H54 (cell line): ENCODE results near the gene FRMD4A.
"Not testable (repeated sequence)": the region's sequence is repeated elsewhere in the genome, so short reads cannot be mapped to it uniquely, and the experiment has no call there.

Experiments
- DNase-seq: peaks from one replicate; pipeline ENCODE4 v3.0.0; 2011; ENCODE audit warnings: low spot score, mixed read lengths; ENCODE audit not compliant: insufficient read length
- FAIRE-seq: peaks from 3 replicates; lab custom pipeline; 2011; peaks lifted over from hg19 to GRCh38; lab: Jason Lieb, UNC
- POLR2A ChIP-seq: IDR thresholded peaks from 2 replicates; pipeline ENCODE4 v1.6.1; 2011; ENCODE audit warnings: low read depth, mild to moderate bottlenecking, low read length

The FRMD4A gene

DNA sequence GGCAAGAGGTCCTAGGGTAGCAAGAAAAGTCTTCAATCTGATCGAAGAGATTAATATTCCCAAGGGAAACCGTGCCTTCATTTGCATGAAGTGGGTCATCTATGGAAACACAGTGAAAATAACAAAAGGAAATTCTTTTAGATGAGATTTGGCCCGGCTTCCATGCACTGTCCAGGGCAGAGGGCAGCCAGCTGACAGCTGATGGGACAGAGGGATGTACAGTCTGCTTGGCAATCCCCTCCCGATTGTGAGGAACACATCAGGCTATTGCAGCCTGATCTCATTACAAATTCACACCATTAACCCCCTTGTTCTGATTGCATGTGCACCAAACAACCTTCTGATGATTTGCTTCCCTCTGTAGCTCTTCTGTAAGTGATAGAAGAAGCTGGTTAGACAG, 105.3 kb downstream of the FRMD4A start:
- FAIRE-seq: no peak
- TF ChIP-seq POLR2A: no peak
- DNase-seq: no peak

DNA sequence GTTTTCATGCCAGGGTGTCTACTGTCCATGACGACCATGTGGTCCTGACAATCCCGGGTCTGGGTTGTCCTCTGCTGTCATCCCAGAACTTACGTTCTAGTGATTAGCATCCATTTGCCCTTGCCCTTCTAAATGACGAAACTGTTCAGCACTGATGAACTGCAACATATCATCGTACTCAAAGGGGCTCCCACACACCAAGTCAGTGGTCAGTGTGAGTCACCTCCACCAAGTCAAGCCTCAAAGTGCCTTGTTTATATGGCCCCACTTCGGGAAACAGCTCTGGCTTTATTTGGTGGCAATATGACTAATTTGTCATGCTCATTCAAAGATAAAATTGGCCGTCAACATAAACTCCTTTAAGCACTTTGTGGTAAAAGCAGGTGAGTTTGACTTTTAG, 110.7 kb downstream of the FRMD4A start:
- FAIRE-seq (no peak), DNase-seq (no peak)
- TF ChIP-seq POLR2A: no peak

DNA sequence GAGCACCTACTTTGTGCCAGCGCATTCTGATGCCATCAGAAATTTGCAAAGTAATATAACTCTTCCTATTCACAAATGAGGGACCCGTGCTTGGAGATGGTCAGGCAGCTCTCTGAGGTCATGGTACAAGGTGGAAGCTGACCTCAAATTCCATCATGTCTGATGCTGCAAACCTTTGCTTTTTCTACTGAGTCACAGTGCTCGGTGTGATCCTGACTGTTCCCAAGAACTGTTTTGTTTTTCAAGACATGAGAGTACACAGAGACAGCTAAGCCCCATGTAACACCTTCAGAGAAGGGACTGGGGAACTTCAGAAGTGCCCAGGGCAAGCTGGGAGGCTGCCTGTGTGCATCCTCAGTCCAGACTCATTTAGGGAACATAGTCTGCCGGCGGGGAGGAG, 111.3 kb downstream of the FRMD4A start:
- TF ChIP-seq POLR2A: no peak
- FAIRE-seq (no peak), DNase-seq (no peak)

DNA sequence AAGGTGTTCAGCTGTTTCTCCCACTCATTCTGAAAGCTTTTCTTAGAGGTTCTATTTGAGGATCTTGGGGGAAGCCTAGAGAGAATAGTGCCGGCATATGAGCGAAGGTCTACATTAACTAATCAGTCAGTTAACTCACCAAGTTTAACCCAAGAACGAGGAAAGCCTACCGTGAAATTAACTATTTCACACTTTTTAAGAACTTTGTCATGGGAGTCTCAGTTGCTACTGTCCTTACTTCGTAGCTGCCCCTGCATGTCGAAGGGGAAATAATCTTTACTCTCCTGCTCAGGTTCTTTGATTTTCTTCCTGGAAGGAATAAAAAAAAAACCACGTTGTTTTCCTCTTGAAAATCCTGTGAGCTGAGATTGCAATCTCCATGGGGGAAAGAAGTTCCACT, 115.1 kb downstream of the FRMD4A start:
- DNase-seq (no peak), FAIRE-seq (no peak)
- TF ChIP-seq POLR2A: no peak

DNA sequence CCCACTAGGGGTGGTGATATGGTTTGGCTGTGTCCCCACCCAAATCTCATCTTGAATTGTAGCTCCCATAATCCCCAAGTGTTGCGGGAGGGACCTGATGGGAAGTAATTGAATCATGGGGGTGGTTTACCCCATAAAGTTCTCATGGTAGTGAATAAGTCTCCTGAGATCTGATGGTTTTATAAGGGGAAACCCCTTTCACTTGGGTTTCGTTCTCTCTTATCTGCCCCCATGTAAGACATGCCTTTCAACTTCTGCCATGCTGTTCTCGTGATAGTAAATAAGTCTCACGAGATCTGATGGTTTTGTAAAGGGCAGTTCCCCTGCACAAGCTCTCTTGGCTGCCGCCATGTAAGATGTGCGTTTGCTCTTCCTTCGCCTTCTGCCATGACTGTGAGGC, 117.0 kb downstream of the FRMD4A start:
- FAIRE-seq, DNase-seq: not testable (repeated sequence)

DNA sequence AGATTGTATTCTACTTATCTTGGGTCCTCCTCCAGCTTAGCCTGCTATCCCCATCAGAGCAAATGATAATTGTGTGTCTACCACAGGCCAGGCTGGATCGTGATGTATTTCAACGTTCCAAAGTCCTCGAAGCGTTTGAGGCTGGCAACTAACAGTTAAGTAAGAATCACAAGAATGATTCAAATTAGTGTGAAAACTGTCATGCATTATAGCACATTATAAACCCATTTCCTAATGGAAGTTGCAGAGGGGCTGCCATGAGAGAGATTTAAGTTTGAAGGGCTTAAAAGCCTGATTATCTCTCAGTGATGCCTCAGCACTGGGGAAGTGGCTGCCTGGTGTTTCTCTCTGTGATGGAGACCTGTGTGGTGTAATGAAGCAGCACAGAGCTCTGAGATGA, 119.1 kb downstream of the FRMD4A start:
- no peak for DNase-seq
- TF ChIP-seq POLR2A: no peak
- FAIRE-seq: no peak

DNA sequence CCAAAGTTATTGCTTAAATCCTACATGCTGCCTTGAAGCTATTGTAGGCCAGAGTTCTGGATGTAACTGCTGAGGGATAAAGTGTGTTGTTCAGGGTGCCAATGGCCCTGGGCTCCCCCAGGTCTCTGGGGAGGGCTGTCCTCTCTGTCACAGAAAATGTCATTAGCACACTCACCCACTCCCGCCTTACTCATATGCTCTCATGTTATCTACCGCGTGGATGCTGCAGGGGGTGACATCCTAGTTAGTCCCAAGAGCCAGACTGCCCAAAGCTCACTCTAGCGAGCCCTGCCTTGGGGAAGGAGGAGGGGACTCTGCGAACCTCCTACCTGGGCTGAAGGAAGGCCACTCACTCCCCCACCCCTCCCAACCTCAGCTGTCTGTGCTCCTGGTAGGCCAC, 122.5 kb downstream of the FRMD4A start:
- TF ChIP-seq POLR2A: no peak
- DNase-seq: no peak
- no peak for FAIRE-seq

DNA sequence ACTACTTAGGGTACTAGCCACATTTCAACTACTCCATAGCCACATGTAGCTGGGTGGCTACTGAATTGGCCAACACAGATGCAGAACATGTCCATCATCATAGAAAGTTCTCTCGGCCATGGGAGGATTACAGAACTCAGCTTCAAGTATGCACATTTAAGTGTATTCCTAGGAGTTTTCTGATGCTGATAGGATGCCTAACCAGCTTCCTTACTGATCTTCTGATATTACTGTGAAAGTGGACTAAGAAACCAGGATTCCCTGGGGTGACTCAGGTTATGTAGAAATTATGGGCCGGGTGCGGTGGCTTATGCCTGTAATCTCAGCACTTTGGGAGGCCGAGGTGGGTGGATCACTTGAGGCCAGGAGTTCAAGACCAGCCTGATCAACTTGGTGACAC, 125.5 kb downstream of the FRMD4A start:
- DNase-seq: no peak
- FAIRE-seq: no peak
- TF ChIP-seq POLR2A: no peak

DNA sequence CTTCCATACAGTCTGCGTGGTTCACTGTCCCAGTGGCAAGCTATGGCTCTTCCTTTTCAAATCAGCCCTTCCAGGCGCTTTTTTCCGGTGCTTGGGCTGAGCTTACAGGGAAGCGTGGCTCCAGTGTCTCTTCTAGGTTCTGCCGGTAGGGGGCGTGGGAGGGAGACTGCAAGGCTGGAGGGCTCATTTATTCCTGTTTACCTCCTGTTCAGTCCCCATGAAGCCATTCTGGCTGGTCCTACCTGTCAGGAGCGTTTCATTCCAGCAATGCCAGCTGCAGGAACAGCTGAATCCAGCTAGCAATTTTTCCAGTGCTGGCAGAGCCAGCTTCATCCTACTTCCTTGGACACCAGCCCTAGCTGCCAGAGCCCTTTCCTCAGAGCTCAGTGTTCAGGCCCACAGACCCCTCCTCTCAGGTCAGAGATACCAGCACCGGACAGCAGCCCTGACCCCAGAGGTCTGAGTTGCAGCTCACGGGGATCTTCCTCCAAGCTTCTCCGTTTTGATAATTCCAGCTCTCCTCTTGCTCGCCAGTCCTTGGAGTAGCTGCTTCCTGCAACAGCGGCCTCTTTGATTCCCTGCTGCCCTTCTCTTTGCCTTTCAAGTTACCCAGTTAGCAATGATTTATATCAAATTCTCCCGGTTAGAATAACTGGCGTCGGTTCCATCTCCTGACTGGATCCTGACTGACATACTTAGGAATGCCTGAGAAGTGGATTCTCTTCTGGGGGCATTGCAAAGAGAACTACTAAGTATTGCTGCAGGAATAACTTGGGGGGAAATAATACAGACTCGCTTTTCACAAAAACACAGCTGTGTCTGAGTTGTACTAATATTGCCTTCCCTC, 129.8 kb downstream of the FRMD4A start:
- FAIRE-seq (no peak), DNase-seq (no peak)
- TF ChIP-seq POLR2A: no peak

DNA sequence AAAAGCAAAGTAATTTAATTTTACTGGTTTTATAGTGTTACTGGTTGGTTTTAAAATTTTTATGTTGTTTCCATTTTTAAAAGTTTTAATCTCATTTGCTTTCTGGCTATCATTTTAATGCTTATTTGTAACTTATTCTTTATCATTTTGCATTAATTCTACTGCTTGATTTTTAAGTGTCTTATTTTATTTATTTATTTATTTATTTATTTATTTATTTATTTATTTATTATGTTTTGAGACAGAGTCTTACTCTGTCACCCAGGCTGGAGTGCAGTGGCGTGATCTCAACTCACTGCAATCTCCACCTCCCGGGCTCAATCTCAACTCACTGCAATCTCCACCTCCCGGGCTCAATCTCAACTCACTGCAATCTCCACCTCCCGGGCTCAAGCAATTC, 131.6 kb downstream of the FRMD4A start:
- not testable (repeated sequence) for FAIRE-seq, DNase-seq

DNA sequence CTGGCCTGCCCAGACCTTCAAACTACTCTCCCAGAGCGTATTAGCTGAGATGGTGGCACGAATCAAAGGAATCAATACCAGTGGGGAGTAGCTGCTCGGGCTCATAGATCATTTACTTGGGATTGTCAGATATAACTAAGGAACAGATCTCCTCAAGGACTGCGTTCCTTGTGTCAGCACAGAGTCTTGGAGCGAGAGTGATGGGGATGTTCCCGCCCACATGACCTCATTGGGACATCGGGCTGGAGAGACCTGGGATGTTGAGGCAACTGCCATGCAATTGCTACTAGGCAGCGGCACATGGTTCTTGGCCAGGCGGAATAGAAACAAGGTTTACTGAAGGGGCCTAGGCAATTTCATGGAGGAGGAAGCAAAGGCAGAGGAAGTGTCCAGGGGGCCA, 132.6 kb downstream of the FRMD4A start:
- no peak for TF ChIP-seq POLR2A
- no peak for DNase-seq
- FAIRE-seq: no peak

DNA sequence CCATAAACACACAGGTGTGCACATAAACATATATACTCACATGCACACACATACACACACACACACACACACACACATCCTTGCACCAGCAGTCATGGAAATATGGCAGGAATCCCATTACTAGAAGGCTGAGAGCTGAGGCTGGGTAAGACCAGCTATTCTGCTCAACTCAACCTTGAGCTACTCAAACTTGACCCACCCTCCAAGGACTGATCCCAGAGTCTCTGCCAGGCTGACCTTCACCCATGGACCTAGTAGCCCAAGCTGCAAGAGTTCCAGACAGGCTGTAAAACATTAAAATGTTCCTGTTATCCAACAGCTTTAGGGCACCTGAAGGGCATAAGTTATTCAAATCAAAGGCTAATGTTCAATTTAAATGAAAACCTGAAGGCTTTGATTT, 134.6 kb downstream of the FRMD4A start:
- DNase-seq (no peak), FAIRE-seq (no peak)
- no peak for TF ChIP-seq POLR2A

DNA sequence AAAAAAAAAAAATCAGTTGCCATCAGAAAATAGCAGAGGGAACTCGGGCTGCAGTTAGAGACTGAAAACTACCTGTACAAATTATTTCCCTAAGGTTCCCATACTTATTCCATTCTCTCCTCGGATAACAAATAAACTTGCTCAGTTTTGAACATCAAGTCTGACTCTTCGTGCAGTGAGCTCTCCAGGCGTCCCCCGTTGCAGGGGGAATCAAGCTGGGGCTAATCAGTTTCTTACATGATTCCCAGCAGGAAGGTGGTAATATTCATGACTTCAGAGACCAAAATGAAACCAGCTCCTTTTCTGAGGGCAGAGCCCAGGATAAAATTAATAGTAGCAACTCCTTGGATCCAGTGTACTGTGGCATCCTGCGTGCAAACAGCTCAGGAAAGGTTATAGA, 135.3 kb downstream of the FRMD4A start:
- no peak for FAIRE-seq
- TF ChIP-seq POLR2A: no peak
- no peak for DNase-seq

DNA sequence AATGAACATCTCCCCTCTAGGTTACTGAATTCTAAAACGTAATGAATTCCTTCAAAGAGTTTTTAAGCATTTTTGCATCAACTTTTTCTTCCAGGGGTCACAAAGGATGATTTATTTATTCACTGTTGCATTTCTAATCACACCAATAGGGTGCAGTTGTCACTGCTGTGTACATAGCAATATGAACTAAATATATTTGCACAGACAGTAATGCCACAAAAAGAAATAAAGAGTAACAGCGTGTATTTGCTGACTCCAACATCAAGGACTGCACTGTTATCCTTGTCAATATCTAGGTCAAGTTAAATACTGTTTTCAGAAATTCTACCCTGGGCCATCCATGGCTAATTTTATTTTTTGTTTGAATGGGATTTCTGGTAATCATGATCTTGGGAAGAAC, 138.0 kb downstream of the FRMD4A start:
- no peak for TF ChIP-seq POLR2A
- DNase-seq (no peak), FAIRE-seq (no peak)

DNA sequence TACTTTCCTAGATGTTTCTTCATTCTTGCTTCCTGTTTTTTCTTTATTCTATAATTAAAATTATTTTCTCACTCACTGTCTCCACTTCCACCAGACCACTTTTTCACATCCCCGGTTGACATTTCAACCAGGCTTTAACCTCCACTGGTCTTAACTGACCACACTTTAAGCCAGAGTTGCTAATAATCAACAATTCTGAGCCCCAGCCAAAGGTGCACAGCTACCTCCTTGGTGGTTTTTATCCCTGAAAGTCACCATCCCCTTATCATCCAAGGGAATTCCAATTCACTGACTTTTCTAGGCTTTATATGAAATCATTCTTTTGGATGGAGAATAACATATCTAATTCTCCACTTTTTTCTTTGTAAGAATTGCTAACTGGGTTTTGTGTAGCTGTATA, 138.9 kb downstream of the FRMD4A start:
- no peak for DNase-seq
- FAIRE-seq: no peak
- TF ChIP-seq POLR2A: no peak
